Islet precursor cell (in vitro differentiated cells): ENCODE measurements around the gene ZNF175.

Experiments
- DNase-seq: peaks from one replicate; pipeline ENCODE4 v3.0.0-alpha.2; 2018

ZNF175 gene

DNA sequence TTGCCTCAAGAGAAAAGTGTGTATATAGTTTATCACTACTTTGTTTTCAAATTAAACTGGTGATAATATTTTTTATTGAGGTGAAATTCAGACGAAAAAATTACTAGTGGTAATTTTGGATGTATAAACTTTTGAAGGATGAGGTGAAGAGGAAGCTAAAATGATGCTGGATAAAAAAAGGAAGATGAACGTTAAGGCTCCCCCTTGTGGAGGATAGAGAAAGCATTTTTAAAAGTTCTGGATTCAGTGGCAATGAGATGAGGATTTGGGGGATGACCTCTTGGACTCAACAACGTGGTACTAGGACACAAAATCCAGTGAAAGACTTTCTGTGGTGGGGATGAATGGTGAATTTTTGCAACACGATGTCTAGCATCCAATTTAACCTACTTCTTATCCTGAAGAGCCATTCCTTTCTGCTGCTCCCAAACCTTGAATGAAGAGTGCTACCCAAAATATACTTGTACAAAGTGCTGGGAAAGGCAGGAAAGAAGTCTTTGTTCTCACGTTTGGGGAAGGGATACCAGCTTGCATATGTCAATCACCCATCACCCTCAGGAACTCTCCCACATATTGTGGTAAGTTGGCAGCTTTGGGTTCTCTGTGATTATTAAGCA, 66.4 kb downstream of the ZNF175 start:
- DNase-seq: no peak

DNA sequence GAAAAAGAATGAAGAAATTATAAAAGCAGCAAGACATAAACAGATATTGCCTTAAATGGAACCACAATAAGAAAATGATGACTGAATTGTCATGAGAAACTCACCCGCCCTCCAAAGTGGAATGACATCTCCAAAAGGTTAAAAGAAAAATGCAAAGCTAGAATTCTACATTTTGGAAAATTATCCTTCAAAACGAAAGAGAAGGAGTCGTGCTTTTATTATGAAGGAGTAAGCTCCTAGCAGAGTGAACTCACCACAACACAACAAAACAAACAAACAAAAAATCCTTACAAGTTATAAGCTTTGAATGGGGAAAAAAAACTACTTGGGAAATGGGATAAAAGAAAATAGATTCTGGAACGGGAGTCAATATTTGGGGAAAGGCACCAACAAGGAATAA, 68.8 kb downstream of the ZNF175 start:
- no peak for DNase-seq

DNA sequence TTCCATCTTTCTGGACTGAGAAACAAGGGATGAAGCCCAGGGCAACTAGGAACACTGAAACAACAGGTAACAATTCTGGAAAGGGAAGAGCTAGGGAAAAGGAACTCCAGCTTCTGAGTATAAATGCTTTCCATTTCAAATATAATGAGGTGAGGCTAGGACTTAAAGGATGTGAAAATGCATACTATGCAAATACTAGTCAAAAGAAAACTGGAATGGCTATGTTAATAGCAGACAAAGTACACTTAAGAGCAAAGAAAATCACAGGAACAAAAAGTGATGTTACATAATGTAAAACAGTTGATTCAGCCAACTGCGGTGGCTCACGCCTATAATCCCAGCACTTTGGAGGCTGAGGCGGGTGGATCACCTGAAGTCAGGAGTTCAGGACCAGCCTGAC, 69.3 kb downstream of the ZNF175 start:
- DNase-seq: no peak

DNA sequence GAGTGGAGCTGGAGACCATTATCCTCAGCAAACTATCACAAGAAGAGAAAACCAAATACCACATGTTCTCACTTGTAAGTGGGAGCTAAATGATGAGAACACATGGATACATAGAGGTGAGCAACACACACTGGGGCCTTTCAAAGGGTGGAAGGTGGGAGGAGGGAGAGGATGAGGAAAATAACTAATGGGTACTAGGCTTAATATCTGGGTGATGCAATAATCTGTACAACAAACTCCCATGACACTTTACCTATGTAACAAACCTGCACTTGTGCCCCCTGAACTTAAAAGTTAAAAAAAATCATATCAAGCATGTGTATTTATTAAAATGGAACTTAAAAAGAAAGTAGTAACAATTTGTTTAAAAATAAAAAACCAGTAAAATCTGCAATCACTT, 70.6 kb downstream of the ZNF175 start:
- DNase-seq: no peak
